ENCODE results near the gene BMF. TPM values are rescaled to one million over a fixed set of nuclear protein-coding genes. Genes with fewer than 3 reads are reported as not detected.

BMF gene
- 9.8 and 13.9 TPM in 2 replicates for total RNA-seq
- 7.4 and 8.6 TPM in 2 replicates for polyA plus RNA-seq
- 4.6 and 5.9 TPM in 2 replicates for polyA plus RNA-seq (2011; cell fraction: cytosol; rRNA removed)
- 18.9 and 19.7 TPM in 2 replicates for polyA plus RNA-seq (2011; cell fraction: nucleus; rRNA removed)
- polyA plus RNA-seq (2012), result 3.7 TPM in 2 replicates
- 18.1 and 19.5 TPM in 2 replicates for polyA minus RNA-seq
- 1.2 TPM for polyA minus RNA-seq (2011; cell fraction: cytosol; rRNA and poly(A)+ RNA removed)
- 12.7 and 16.3 TPM in 2 replicates for polyA minus RNA-seq (2011; cell fraction: nucleus; rRNA and poly(A)+ RNA removed)
- percentile 41 among the genes with signal in this experiment for Bru-seq, nascent RNA
- percentile 44 among the genes with signal in this experiment for BruChase-seq, experiment 1, labeled RNA remaining after a 6-hour chase
- BruChase-seq, experiment 2, labeled RNA remaining after a 2-hour chase, result percentile 57 among the genes with signal in this experiment
- long read RNA-seq, partial matches to known transcripts, result 0 of 4 reads
- long read RNA-seq, other reads (novel, unspliced or antisense), result 4 of 4 reads

- peak within 1 kb of the TSS; percentile 92 for H2AFZ ChIP-seq (ENCODE audit: low read depth, low read length)
- H4K20me1 ChIP-seq (replicated peaks; ENCODE audit: control insufficient read depth, extremely low read depth, insufficient read depth, low read length), result no peaks in the 10 kb centered on the region
- ChIA-PET POLR2A (interaction anchor here (0.8 to 0.9 kb wide), 3 partner anchors 10 to 62 kb away, joined by 3 to 4 read pairs (median 3); no protein-coding TSS in a partner anchor), CTCF (interaction anchor here (0.6 to 2.3 kb wide), 24 partner anchors 9 to 201 kb away, joined by 3 to 19 read pairs (median 4); partner anchors contain the start of gene BUB1B)
- peak within 1 kb of the TSS; percentile 37 for H3K27ac ChIP-seq (ENCODE audit: insufficient read depth, low read depth, low read length)
- peak within 1 kb of the TSS; percentile 61 to 79 (median 72) for H3K4me3 ChIP-seq (replicated peaks in 1 of 3; ENCODE audit: insufficient read depth in 1 of 3, low read depth in 1 of 3, low read length in 3 of 3)
- H3K79me2 ChIP-seq (ENCODE audit: control insufficient read depth, insufficient read depth, low read length), result no peaks in the 10 kb centered on the region
- dilution Hi-C loops (cut with MboI; ENCODE audit: extremely low pct_ligation_motif_present, low sequenced_read_pairs), result no loop called here
- DNase-seq (ENCODE audit: low read depth, low spot score), result peak; percentile 99
- TF ChIP-seq JUN (IDR thresholded peaks at IDR 0.05; ENCODE audit: borderline replicate concordance, insufficient read depth, insufficient read length, low read depth) (no peak), EZH2 (IDR thresholded peaks at IDR 0.05; ENCODE audit: borderline replicate concordance, low read depth, low read length, severe bottlenecking) (no peak), CTCF (IDR thresholded peaks at IDR 0.05; ENCODE audit: extremely low read depth in 1 of 2, insufficient read depth in 1 of 2, low read depth in 1 of 2, low read length in 2 of 2) (peak; percentile 35 to 48)
- no peaks in the 10 kb centered on the region for H3K9me3 ChIP-seq (replicated peaks; ENCODE audit: control insufficient read depth, insufficient read depth, low read length)
- H3K36me3 ChIP-seq (ENCODE audit: control insufficient read depth in 2 of 2, extremely low read depth in 1 of 2, insufficient read depth in 2 of 2, low read length in 2 of 2), result no peaks in the 10 kb centered on the region
- no peaks in the 10 kb centered on the region for H3K9me1 ChIP-seq (replicated peaks; ENCODE audit: control insufficient read depth, extremely low read depth, insufficient read depth, low read length)
- FAIRE-seq, result peak; percentile 98
- H3K4me2 ChIP-seq (ENCODE audit: insufficient read depth, low read length), result peak within 1 kb of the TSS; percentile 88
- no TSS peak for BruUV-seq (replicated peaks)
- intact Hi-C loops (cut with micrococcal nuclease), result loop anchor here (1.0 to 10.0 kb wide), 4 partner anchors 52 to 177 kb away; partner anchors contain the start of genes BUB1B and EIF2AK4
- peak within 1 kb of the TSS; percentile 67 for H3K9ac ChIP-seq (replicated peaks; ENCODE audit: extremely low read depth, insufficient read depth, low read length)
- peaks cover 4 to 19% of the 10 kb centered on the region in 2 experiments for H3K27me3 ChIP-seq (ENCODE audit: control insufficient read depth in 2 of 2, insufficient read depth in 2 of 2, low read length in 2 of 2)
- H3K4me1 ChIP-seq (ENCODE audit: control insufficient read depth, extremely low read depth, insufficient read depth, low read length), result peaks cover 10% of the 10 kb centered on the region
Observed at GRCh38 chr15:40108855-40109735, at the start of gene BMF. Gene BMF (minus strand): TSS chr15:40108879. CDS start chr15:40106086, 2,793 bp downstream.

Measured in endothelial cell of umbilical vein (primary cell).